ENCODE data around the gene SIN3B.

- TF ChIP-seq CHD2 (IDR thresholded peaks at IDR 0.05; ENCODE audit: low read length, partially characterized antibody): no peak
- no peak for TF ChIP-seq POLR2A (IDR thresholded peaks at IDR 0.05; ENCODE audit: low read length)
Observed at GRCh38 chr19:16829822-16830289, 658 bp downstream of the SIN3B start.
